ENCODE measurements around the gene SLC40A1.

The SLC40A1 gene

DNA sequence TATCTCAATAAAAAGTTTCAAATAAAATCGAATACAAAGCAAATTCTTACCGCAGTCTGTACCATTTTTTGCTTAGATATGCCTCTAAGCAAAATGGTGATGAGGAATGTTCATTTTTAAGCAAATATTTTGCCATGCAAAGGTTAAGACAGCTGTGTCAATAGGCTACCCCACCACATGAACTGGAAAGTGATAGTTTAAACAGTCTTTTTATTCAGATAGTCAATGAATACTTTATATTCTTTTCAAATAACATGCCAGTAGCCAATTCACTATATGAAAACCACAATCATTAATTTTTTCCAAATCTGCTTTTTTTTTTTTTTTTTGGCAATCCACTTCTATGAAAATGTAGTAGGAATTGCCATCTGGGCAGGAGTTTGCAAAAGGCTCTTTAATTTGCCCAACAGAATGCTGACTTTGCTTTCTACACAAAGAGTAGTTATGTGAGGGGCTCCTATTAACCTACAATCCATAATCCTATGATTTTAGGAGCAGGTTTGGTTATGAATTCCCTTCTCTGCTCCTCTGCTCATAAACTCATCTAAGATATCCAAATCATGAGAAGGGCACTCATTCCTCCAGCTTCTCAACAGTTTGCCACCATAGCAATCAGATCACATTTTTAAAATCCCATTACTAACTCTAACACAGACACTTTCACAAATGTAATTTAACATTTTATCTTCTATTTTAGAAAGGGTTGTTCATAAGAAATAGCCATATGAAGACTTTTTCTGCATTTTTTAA, 69.2 kb downstream of the SLC40A1 start:
- no peak for DNase-seq
